TTC549 (cell line): Measurements from ENCODE around the gene MAGOH.
"Not testable (repeated sequence)": the region's sequence is repeated elsewhere in the genome, so short reads cannot be mapped to it uniquely, and the experiment has no call there.

Source experiments
- FAIRE-seq: peaks from 2 replicates; lab custom pipeline; 2012; peaks lifted over from hg19 to GRCh38; lab: Jason Lieb, UNC

Gene MAGOH

DNA sequence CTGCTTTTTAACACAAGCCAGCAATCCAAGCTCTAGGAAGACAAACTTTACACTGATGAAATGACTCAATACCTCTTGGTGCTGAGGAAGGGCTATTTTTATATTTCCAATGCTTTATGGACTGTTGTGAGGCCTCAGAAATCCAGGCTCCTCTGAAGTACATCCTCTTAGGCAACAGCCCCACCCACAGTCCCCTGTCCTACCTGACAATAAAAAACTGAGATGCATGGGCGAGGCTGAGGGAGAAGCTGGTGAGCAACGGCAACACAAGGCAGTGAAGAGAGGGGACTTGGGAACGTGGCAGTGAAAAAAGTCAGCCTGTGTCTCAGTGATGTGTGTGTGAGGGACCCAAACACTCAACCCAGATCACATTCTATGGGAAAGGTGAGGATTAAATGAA lies 51.8 kb downstream of the MAGOH start:
- FAIRE-seq, result no peak

DNA sequence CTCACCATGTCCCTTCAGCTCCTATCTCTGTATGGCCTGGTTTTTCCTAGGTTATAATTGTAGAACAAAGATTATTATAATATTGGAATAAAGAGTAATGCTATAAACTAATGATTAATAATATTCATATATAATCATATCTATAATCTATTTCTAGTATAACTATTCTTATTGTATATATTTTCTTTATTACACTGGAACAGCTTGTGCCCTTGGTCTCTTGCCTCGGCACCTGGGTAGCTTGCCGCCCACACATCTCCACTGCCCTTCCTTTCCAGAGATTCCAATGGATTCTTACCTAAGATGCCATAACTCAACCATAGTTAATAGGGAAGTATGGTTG lies 52.4 kb downstream of the MAGOH start:
- FAIRE-seq, result not testable (repeated sequence)

DNA sequence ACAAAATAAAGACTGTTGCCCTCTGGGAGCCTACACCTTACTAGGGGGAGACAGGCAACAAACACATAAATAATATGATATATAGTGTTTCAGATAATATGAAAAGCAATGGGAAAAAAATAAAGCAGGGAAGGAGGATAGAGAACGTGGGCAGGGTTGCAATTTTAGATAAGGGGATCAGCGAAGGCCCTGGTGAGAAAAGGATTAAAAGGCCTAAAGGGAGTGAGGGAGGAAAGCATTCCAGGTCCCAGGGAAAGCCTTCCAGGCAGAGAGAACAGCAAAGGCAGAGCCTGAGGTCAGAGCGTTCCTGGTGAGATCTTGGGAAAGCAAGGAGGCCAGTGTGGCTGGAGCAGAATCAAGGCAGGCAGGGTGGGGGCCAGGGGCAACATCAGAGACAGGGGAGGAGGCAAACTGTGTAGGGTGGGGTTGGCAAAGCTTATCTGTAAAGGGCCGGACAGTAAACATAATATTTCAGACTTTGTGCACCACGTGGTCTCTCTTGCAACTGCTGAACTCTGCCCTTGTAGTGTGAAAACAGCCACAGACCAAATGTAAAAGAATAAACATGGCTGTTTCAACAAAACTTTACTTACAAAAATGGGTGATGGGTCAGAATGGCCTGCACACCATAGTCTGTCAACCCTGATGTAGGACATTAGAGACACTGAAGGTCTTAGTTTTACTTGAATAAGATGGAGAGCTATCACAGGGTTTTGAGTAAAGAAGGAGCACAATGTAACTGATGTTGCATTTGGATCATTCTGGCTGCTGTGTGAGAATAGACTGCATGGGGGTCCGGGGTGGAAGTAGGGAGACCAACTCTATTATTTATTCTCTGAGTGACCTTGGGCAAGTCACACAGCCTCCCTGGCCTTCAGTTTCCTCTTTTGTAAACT lies 55.0 kb downstream of the MAGOH start:
- no peak for FAIRE-seq

DNA sequence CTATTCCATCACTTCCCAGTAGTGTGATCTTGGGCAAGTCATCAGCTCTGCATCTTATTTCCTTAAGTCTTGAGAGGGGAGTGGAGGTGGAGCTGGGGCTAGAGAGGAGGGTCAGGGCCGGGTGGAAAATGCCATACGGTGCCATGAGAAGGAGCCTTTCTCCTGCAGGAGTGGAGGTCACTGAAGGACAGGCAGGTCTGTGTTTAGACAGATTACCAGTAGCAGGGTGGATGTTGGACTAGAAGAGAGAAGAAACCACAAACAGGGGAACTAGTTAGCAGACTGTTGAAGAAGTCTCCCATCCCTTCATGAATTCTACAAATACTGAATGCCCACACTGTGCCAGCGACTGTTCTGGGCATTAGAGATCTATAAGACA lies 55.6 kb downstream of the MAGOH start:
- FAIRE-seq, result no peak

DNA sequence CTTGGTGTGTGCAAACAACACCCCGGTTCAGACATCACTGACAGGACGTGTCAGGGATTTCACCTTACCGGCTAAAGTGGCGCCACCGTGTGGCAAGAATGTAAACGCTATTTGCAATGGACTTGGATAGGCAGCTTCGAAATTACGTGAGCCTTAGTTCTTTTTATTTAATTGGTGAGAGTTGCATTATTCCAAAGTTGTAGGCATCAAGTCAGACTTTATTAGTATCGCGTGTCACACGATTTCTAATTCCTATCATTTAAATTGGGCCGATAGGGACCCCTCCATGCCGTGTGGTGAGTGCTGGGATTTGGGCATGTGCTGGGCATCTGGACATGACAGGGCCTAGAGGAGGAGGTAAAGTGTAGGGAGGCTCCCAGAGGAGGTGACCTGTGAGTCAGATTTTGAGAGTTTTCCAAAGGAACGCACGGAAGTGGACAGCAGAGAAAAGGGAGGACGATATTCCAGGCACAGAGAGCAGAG lies 56.2 kb downstream of the MAGOH start:
- peak; percentile 51 for FAIRE-seq

DNA sequence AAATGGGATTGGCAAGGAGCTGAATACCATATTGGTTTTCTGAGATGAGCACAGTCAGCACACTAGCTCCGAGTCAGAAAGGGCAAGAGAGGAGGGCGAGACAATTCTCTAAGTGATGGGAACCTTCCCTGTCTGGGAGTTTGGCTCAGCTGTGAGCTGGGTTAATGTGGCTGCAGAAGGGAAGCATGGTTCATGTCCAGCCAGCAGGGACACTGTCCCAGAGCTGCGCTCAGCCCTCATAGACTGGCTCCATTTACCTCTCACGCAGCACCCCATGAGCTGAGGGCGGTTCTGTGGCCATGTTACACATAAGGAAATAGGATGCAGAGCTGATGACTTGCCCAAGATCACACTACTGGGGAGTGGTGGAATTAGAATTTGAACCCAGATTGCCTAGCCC lies 57.4 kb downstream of the MAGOH start:
- FAIRE-seq, result no peak

DNA sequence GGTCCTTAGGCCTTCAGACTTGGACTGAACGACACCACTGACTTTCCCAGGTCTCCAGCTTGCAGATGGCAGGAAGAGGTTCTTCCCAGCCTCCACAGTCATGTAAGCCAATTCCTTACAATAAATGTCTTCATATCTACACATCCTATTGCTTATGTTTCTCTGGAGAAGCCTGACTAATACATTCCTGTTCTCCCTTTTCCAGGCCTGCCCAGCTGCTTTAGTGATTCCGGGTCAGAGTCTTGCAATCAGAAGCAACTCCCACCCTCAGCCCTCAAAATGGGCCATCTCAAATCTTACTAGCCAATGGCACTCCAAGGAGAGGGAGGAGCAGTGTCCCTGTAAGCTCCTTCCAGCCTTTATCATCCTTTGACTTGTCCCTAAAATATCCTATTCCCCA lies 58.1 kb downstream of the MAGOH start:
- FAIRE-seq, result no peak
